ENCODE data around the gene FMO3. TPM values are rescaled to one million over a fixed set of nuclear protein-coding genes. Genes with fewer than 3 reads are reported as not detected.

Gene FMO3
- total RNA-seq, 1 experiment from 2014 or later = not detected

DNA sequence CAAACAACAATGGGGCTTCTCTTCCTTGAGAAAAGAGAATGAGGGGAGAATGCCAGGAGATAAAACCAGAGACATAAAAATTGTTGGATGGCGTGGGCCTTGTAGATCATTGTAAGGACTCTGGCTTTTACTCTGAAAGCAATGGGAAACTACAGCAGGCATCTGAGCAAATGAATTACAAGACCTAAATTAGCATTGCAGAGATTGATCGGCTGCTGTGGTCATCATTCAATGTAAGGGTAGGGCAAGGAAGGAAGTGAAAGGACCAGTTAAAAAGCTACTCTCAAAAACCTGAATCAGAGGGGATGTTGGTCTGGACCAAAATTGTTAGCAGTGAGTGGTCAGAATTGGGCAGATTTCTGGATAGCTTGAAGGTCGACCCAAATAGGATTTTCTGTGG lies 21.4 kb downstream of the FMO3 start:
- ChIA-PET POLR2A (no interaction called here), CTCF (no interaction called here)
- no peak overlapping the region for H3K4me3 Mint-ChIP-seq
- no peak for ATAC-seq
- no peaks in the 10 kb centered on the region for H3K36me3 Mint-ChIP-seq
- peaks cover 14% of the 10 kb centered on the region for H3K4me1 Mint-ChIP-seq
- no peak for DNase-seq (ENCODE audit: low spot score)
- TF ChIP-seq MXD4 (CRISPR knock-in tag; IDR thresholded peaks at IDR 0.05; ENCODE audit: borderline replicate concordance) (no peak), ZBTB43 (CRISPR knock-in tag; IDR thresholded peaks at IDR 0.05) (no peak), PRDM15 (CRISPR knock-in tag; IDR thresholded peaks at IDR 0.05) (no peak), JAZF1 (CRISPR knock-in tag; IDR thresholded peaks at IDR 0.05) (no peak), IRF1 (CRISPR knock-in tag; IDR thresholded peaks at IDR 0.05) (no peak), TP53 (CRISPR knock-in tag; IDR thresholded peaks at IDR 0.05) (no peak), ATF1 (CRISPR knock-in tag; IDR thresholded peaks at IDR 0.05) (no peak), ZNF396 (CRISPR knock-in tag; IDR thresholded peaks at IDR 0.05; ENCODE audit: borderline replicate concordance) (no peak), NR3C1 (CRISPR knock-in tag; conservative IDR thresholded peaks at IDR 0.05; ENCODE audit: low read depth) (no peak), GABPB1 (CRISPR knock-in tag; IDR thresholded peaks at IDR 0.05) (no peak)
- TF ChIP-seq, protein P1, sequence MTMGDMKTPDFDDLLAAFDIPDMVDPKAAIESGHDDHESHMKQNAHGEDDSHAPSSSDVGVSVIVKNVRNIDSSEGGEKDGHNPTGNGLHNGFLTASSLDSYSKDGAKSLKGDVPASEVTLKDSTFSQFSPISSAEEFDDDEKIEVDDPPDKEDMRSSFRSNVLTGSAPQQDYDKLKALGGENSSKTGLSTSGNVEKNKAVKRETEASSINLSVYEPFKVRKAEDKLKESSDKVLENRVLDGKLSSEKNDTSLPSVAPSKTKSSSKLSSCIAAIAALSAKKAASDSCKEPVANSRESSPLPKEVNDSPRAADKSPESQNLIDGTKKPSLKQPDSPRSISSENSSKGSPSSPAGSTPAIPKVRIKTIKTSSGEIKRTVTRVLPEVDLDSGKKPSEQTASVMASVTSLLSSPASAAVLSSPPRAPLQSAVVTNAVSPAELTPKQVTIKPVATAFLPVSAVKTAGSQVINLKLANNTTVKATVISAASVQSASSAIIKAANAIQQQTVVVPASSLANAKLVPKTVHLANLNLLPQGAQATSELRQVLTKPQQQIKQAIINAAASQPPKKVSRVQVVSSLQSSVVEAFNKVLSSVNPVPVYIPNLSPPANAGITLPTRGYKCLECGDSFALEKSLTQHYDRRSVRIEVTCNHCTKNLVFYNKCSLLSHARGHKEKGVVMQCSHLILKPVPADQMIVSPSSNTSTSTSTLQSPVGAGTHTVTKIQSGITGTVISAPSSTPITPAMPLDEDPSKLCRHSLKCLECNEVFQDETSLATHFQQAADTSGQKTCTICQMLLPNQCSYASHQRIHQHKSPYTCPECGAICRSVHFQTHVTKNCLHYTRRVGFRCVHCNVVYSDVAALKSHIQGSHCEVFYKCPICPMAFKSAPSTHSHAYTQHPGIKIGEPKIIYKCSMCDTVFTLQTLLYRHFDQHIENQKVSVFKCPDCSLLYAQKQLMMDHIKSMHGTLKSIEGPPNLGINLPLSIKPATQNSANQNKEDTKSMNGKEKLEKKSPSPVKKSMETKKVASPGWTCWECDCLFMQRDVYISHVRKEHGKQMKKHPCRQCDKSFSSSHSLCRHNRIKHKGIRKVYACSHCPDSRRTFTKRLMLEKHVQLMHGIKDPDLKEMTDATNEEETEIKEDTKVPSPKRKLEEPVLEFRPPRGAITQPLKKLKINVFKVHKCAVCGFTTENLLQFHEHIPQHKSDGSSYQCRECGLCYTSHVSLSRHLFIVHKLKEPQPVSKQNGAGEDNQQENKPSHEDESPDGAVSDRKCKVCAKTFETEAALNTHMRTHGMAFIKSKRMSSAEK (CRISPR knock-in tag; IDR thresholded peaks at IDR 0.05; ENCODE audit: borderline replicate concordance) = no peak
- TF ChIP-seq, protein P2, sequence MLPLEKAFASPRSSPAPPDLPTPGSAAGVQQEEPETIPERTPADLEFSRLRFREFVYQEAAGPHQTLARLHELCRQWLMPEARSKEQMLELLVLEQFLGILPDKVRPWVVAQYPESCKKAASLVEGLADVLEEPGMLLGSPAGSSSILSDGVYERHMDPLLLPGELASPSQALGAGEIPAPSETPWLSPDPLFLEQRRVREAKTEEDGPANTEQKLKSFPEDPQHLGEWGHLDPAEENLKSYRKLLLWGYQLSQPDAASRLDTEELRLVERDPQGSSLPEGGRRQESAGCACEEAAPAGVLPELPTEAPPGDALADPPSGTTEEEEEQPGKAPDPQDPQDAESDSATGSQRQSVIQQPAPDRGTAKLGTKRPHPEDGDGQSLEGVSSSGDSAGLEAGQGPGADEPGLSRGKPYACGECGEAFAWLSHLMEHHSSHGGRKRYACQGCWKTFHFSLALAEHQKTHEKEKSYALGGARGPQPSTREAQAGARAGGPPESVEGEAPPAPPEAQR (CRISPR knock-in tag; IDR thresholded peaks at IDR 0.05) = no peak
- TF ChIP-seq, protein P3, sequence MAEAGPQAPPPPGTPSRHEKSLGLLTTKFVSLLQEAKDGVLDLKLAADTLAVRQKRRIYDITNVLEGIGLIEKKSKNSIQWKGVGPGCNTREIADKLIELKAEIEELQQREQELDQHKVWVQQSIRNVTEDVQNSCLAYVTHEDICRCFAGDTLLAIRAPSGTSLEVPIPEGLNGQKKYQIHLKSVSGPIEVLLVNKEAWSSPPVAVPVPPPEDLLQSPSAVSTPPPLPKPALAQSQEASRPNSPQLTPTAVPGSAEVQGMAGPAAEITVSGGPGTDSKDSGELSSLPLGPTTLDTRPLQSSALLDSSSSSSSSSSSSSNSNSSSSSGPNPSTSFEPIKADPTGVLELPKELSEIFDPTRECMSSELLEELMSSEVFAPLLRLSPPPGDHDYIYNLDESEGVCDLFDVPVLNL (CRISPR knock-in tag; IDR thresholded peaks at IDR 0.05; ENCODE audit: borderline replicate concordance, low read depth) = no peak
- H3K27ac Mint-ChIP-seq = no peak overlapping the region
- H3K9me3 Mint-ChIP-seq = no peaks in the 10 kb centered on the region
- H3K27me3 Mint-ChIP-seq (ENCODE audit: low read depth) = peaks cover 2% of the 10 kb centered on the region; the same call in 1 of the 2 replicates
